ENCODE results near the gene FNDC3B.

The FNDC3B gene

GRCh38 chr3:172161959-172162358 is 122.6 kb downstream of the FNDC3B start:
- H3K4me1 ChIP-seq: no peaks in the 10 kb centered on the region
- TF ChIP-seq CTCF (IDR thresholded peaks at IDR 0.05; ENCODE audit: low read depth, low read length): no peak
- no peak for DNase-seq
- H3K9me3 ChIP-seq: no peaks in the 10 kb centered on the region
- no peak overlapping the region for H3K4me3 ChIP-seq (ENCODE audit: low read depth, low read length)
- no peaks in the 10 kb centered on the region for H3K36me3 ChIP-seq
- no peaks in the 10 kb centered on the region for H3K27me3 ChIP-seq

DNA sequence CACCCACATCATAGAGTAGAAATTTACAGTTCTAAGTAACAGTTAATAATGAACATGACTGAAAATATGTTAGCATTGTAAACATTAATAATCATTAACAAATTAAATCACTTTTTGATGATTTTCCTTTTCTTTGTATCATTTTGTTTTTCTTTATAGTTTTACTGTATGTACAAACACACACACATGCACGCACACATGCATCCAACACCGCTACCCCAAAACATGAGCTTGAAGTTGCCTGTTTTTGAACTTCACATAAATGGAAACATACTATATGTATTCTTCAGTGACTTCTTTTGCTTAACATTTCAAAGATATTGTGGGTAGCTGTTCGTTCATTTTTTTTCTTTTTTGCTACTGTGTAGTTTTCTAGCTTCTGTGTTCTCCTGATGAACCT is 123.9 kb downstream of the FNDC3B start:
- DNase-seq: no peak
- Histone ChIP-seq H3K9me3 (no peaks in the 10 kb centered on the region), H3K4me1 (no peaks in the 10 kb centered on the region; the same call in none of the 2 replicates), H3K36me3 (no peaks in the 10 kb centered on the region), H3K4me3 (ENCODE audit: low read depth, low read length) (no peak overlapping the region), H3K27me3 (no peaks in the 10 kb centered on the region)
- no peak for TF ChIP-seq CTCF (IDR thresholded peaks at IDR 0.05; ENCODE audit: low read depth, low read length)

DNA sequence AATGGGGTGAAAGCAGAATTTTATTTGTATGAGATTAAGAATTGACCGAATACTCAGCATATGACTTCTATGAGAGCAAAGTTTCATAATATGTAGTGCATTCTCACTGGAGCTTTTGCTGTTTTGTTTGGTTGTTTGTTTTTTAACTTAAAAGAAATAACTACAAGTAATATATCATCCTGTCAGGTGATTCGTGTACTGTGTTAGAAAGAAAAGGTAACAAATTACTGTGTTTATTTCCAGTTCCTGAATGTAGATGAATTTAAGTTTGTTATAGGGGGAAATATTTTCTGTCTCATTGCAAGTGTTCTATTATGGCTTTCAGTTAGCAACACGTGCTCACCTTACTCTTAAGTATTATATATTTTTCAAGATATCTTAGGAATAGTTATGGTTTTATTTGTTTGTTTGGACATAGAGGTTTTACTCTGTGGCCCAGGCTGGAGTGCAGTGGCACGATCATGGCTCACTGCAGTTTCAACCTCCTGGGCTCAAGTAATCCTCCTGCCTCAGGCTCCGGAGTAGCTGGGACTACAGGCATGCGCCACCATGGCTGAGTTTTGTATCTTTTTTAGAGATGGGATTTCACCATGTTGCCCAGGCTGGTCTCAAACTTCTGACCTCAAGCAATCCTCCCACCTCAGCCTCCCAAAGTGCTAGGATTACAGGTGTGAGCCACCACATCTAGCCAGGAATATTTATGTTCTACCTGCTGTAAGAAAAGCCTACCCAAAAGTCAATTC is 125.4 kb downstream of the FNDC3B start:
- H3K4me3 ChIP-seq (ENCODE audit: low read depth, low read length): no peak overlapping the region
- no peaks in the 10 kb centered on the region for H3K27me3 ChIP-seq
- no peaks in the 10 kb centered on the region; the same call in none of the 2 replicates for H3K4me1 ChIP-seq
- no peaks in the 10 kb centered on the region for H3K36me3 ChIP-seq
- TF ChIP-seq CTCF (IDR thresholded peaks at IDR 0.05; ENCODE audit: low read depth, low read length): no peak
- no peaks in the 10 kb centered on the region for H3K9me3 ChIP-seq
- DNase-seq: no peak

DNA sequence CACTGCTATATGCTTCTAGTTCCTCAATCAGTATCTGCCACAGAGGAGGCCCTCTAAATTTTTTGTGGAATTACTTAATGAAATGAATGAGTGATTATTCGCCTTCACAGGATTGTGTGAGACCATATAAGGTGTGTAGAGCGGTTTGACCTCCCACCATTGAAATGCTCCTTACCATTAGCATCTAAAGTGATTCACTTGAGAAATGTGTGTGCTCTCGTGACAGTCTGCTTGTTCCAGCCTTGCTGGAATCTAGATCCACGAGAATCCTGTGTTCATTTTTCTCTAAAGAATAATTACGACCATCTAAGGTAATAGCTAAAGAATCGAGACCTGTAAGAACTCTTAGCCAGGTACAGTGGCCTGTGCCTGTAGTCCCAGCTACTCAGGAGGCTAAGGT is 126.9 kb downstream of the FNDC3B start:
- no peaks in the 10 kb centered on the region for H3K36me3 ChIP-seq
- no peaks in the 10 kb centered on the region for H3K27me3 ChIP-seq
- no peak for TF ChIP-seq CTCF (IDR thresholded peaks at IDR 0.05; ENCODE audit: low read depth, low read length)
- H3K4me3 ChIP-seq (ENCODE audit: low read depth, low read length): no peak overlapping the region
- H3K9me3 ChIP-seq: no peaks in the 10 kb centered on the region
- H3K4me1 ChIP-seq: no peaks in the 10 kb centered on the region; the same call in none of the 2 replicates
- DNase-seq: no peak

- DNase-seq: no peak
- Histone ChIP-seq H3K36me3 (no peaks in the 10 kb centered on the region), H3K4me1 (no peaks in the 10 kb centered on the region; the same call in none of the 2 replicates), H3K4me3 (ENCODE audit: low read depth, low read length) (no peak overlapping the region), H3K9me3 (no peaks in the 10 kb centered on the region), H3K27me3 (no peaks in the 10 kb centered on the region)
- TF ChIP-seq CTCF (IDR thresholded peaks at IDR 0.05; ENCODE audit: low read depth, low read length): no peak
These were observed 127.5 kb downstream of the FNDC3B start for GRCh38 chr3:172166890-172167289.

DNA sequence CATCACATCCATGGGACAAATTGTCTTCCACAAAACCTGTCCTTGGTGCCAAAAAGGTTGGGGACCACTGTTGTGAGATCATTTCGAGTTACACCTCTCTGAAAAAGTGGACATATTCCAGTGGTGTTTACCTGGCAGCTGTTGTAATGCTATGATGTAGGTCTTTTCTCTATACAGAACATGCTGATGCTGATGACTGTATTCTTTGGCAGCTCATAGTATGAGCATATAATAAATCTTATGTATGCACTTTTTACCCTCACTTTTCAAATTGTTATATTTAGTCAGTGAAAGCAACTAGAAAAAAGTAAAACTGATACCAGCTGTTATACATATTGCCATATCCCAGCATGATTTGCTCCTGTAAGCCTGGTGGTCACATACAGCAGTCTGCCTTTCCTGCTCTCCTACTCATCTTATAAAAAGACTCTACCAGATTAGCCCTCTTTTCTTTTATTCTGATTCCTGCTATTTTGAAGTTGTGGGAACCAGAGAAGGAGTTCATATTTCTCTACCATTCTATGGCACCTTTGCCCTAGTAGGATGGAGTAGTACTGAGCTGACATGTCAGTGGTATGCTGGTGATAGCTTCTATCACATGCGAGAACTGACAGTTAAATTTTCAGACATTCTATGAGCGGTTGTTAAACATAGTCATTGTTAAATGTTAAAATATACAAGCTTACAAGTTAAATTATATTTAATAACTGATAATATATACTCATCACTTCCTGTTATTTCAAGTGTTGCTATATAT is 128.7 kb downstream of the FNDC3B start:
- no peak overlapping the region for H3K4me3 ChIP-seq (ENCODE audit: low read depth, low read length)
- no peaks in the 10 kb centered on the region; the same call in none of the 2 replicates for H3K4me1 ChIP-seq

More for the DNA sequence above, 128.7 kb downstream of the FNDC3B start:
- TF ChIP-seq CTCF (IDR thresholded peaks at IDR 0.05; ENCODE audit: low read depth, low read length): no peak
- DNase-seq: no peak
- H3K27me3 ChIP-seq: no peaks in the 10 kb centered on the region
- no peaks in the 10 kb centered on the region for H3K36me3 ChIP-seq
- no peaks in the 10 kb centered on the region for H3K9me3 ChIP-seq

Measured in BE2C (cell line).